NCI-H526 (cell line): ENCODE results near the gene EXOC2.
"Not testable (repeated sequence)": the region's sequence is repeated elsewhere in the genome, so short reads cannot be mapped to it uniquely, and the experiment has no call there.

Source experiments
- DNase-seq, 2 experiments: peaks; one replicate each; lab custom pipeline; 2025; lab: John Stamatoyannopoulos, UW

Gene EXOC2

DNA sequence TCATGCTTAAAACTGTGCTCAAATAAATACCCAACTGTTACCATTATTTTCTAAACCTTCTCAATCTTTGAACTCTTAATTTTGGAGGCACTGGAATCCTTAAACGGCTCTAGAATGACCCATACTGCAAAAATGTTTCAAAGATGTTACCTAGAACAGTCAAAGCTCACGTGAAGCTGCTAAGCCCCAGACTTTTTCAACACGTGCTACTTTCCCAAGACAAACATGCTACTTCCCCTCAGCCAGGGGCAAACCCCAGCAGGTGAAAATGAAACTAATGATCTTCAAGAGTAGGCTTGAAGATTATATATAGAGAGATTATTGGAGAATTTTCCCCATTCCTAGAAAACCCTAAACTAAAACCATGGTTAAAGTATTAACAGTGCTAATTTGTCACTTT lies 64.2 kb downstream of the EXOC2 start:
- no peak for DNase-seq

DNA sequence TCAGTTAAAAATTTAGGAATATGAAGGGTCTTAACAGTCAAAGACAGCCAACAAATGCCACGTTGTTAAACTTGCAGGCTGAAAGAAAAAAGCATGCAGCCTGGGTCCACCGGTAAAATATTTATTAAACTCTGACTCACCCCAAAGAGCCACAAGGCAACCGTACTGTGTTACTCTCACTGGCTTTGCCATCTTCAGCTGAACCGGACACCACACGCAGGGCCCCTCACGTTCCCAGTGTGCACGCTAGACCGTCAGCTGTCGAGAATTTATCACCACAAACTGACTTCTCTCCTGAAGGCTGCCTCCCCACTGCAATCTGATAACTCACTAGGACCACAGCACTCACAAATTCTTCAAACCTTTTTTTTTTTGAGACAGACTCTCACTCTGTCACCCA lies 66.7 kb downstream of the EXOC2 start:
- no peak for DNase-seq

DNA sequence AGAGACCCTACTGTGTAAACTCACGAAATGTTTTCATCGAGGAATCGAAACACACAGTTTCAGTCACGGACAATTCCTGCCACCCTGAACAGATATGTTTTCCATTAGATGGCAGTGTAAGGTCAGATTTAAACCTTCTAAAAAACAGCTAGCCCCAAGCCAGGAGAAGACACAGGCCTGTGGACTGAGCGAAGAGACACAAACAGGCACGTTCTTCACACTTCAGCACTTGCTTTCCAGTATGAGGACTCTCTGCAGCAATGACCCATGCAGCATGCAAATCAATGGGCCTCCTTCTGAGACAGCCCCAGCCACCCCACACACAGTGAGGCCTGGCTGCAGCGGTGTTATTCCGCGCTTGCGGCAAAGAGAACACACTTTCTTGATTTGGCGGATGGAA lies 68.0 kb downstream of the EXOC2 start:
- DNase-seq, result peak in 1 of 2 experiments; percentile 17

DNA sequence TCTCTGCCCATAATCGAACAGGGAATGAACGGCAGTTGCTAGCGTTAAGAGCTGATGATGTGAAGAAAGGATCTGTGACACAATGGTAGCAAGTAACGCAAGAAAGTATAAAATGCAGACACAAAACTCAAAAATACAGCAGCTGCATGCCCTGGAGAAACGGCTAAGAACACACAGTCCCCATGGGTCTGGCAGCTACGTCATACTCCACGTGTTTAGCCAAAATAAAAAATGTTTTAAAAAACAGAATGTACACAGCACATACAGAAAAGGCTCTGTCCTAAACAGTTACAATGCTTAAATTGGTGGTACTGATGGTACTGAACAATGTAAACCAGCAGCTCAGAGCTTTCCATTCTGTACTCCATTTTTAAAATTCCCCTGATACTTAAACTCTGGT lies 70.5 kb downstream of the EXOC2 start:
- no peak for DNase-seq

DNA sequence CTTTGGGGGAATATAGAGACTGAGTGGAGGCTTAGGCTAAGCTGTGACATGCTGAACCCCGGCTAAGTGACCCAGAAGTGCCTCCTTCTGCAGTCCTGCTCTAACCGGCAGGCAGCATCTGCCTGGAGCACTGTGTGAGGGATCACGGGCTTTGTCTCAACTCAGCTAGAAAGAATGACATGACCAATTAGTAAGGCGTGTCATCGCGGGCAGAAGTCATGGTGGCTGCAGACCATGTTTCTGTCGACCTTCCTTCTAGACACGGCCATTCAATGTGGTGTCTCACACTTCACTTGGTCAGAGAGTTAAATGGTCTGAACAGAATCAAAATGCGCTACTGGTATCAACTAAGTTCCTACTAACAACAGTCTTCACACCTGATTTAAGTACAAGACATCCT lies 71.0 kb downstream of the EXOC2 start:
- no peak for DNase-seq

DNA sequence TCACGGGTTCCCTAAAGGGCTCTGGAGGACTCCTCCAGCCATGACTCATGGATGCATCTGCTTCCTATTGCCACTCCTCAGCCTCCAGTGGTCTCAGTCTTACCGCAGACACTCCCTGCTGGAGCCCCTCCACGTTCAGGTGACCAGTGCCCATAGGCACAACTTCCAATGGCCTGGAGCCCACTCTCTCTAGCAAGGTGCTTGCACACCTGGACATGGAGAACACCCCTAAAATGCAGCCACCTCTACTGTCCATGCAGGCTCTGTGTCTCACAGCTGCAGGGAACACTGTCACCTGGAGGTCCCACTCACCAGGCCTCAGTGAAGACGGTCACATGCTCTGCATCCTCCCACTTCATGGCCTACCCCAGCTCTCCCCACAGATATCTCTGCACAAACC lies 72.0 kb downstream of the EXOC2 start:
- DNase-seq, result no peak

DNA sequence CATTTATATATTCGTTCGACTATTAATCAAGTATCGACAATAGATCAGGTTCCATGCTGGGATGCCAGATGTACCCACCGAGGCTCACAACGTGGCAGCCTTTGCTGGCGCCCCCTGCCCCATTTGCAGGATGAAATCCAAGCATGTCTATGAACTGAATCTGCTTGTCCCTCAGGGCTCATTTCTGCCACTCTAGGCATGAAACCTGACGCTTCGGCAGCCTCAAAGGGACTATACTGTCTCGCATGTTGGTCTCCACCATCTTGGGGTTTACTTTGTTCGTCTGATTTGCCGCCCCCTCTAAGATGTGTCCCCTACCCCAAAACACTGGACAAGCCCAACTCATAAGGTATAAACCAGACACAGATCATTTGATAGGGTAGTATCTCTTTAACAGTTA lies 72.8 kb downstream of the EXOC2 start:
- no peak for DNase-seq

DNA sequence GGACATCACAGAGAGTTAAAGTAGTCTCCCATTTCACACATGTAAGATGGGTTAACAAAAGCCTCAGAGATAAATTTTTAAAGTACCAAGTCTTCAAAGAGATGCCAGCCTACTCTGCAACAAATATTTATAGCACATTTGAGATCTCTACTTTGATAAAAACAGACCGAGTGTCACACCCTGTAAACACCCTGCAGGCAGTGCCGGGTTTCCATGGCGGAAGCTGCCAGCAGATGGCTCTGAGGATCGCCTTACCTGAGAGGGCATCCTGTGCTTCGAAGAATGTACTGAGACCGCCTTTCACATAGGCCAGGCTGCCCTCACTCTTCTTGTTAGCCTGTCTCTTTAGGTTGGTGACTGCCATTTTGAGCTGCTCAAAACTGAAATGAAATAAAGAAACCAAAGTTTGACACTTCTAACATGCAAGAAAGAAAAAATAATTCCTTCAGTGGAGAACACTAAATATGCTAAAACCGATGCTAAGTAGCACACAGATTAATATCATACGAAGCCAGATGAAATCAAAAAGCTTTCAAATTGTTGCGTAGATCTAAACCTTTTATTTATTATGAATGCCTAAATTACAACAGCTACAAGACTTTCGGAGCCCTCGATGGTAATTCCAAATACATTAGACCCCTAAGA lies 75.4 kb downstream of the EXOC2 start:
- peak; percentile 52 to 58 for DNase-seq

DNA sequence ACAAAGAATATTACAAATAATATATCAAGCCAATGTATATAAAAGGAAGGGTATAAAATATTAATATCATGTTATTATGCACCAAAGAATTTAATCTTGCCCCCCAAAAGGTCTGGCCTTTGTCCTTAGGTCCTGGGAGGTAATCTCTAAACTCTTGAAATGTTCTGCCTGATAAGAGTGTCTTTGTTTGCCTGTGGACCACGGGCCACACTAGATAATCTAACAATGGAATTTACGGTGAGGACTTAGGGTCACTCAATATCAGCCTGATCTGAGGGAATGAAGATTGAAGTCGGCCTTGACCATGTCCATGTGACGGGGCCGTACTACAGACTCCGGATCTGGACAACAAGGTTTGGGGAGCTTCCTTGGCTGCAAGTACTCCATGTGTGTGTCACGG lies 79.0 kb downstream of the EXOC2 start:
- DNase-seq, result no peak

DNA sequence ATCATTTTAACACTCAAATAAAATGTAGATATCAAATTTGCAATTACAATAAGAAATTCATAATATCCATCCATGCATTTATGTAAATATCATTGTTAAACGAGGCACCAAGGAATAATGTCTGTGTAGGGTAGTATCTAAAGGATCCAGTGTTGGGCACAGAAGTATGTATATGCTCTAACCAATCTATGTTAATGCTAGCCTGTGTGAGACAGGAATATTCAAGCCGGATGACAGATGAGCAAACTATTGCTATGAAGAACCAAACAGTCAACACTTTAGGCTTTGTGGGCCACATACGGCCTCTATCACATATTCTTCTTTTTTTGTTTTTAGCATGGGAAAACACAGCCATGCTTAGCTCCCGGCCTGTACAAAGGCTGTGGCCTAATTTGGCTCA lies 81.0 kb downstream of the EXOC2 start:
- no peak for DNase-seq

DNA sequence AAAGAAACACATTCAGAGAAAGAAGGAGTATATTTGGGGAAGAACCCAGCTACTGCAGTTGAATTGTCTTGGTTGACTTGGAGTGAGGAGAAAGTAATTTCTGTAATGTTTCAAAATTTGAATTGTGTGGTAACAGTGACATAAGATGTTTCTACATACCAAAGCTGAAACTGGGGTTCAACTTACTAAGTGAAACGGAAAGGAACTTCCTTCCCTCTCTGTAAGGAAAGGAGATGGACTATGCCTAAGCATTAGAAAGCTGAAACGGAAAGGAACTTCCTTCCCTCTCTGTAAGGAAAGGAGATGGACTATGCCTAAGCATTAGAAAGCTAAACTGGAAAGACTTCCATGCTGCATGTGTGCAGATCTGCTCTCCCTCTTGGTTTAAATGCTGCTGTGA lies 82.1 kb downstream of the EXOC2 start:
- no peak for DNase-seq

DNA sequence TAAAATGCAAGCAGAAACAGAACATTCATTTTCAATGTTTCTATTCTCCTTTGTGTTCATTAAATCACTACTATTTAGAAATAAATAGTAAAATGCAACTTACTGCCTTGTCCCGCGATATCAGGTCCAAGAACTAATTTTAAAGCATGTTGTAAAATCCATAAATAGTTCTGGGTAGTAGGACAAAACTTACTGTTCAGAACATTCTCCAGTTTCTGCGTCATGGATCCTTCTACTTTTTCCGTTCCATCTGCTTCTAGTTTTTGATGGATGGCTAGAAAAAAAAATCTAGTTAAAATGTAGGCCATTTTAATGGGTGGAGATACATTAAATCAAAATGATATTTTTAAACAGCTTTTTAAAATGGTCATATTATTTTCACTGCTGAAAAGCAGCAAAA lies 83.0 kb downstream of the EXOC2 start:
- no peak for DNase-seq

DNA sequence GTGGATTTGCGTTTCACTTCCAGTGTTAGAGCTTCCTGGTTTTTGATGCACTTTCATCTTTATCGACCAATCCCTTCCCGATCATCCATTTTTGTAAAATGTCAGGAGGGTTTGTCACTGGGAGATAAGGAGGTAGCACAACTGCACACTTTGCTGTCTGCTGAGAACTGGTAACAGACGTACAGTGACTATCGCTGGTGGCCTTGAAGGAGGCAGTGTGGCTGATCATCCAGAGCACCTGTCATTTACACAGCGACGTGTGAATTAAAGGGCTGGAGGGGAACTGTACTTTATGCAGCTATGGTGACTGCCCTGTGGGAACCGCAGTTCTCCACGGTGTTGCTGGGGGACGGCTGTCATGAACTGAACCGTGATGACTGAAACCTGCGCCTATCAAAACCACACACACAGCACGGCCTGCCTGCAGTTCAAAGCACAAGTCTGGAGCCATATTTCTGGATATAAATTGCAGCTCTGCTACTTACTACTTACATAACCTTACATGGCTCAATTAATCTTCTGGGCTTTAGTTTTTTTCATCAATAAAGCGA lies 86.0 kb downstream of the EXOC2 start:
- DNase-seq, result no peak

DNA sequence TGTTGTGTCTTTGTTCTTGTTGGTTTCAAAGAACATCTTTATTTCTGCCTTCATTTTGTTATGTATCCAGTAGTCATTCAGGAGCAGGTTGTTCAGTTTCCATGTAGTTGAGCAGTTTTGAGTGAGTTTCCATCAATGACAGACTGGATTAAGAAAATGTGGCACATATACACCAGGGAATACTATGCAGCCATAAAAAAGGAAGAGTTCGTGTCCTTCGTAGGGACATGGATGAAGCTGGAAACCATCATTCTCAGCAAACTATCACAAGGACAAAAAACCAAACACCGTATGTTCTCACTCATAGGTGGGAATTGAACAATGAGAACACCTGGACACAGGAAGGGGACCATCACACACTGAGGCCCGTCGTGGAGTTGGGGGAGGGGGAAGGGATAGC lies 87.0 kb downstream of the EXOC2 start:
- not testable (repeated sequence) for DNase-seq

DNA sequence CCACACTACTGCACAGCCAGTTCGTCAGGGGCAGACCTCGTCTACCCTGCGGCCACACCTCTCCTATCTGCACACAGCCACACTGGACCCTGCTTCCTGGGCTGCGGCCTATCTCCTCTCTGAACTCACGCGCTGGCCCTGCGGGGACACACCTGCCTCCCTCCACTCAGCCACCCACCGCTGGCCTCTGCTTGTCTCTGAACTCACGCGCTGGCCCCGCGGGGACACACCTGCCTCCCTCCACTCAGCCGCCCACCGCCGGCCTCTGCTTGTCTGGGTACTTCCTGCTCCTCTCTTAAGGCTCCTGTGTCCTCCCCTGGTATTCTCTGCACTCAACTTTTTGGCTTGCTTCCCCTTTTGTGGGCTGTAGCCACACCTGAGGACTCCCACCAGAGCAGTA lies 88.4 kb downstream of the EXOC2 start:
- no peak for DNase-seq

DNA sequence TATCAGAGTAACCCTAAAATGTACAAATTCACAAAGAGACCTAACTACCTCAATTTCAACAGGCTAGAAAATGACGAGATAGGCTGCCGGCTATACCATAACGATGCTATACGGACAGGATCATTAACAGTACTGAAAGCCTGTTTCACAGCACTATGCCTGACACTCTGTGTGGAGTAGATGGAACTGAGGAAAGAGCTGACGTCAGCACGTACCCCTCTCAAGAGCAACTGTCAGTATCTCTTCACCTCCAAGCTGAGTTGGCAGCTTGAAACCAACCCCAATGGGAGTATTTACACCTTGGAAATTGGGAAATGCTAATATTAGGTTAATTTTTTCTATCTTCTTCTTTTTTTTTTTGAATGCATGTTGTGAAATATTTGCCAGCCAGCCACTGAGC lies 89.7 kb downstream of the EXOC2 start:
- no peak for DNase-seq

DNA sequence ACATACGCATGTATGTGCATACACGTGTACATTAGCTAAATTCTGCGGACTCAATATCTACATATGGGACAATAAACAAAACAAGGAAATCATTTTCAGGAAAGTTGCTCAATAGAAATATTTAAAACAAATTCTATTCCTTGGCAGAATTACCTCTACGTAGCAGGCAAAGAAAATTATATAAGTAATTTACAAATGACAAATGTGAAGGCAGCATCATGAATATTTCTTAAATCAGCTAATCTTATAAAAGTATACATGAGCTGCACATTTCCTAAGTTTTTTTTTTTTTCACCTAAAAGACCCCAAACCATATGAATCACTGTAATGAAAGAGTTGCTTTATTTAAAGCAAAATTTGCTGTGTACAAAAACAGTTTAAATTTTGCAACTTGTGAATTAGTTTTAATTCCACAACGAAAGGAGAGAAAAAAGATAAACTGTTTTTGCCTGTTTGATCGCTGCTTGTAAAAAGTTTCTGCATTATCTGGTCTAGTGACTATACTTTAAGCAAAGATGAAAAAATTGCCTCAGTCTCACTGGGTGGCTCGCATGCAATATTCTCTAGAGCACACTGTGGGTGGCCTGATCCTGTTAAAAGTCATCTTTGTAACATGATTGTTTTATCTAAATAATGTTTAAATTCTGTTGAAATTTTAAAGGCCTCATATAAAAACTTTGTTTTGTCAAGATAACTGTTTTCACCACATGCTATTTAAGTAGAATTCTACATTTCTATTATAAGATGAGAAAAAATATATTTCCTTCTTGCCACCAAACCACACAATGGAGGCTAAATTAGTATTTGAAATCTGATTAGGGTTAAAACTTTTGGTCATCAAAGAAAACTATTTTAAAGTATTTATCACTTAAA lies 93.1 kb downstream of the EXOC2 start:
- DNase-seq, result no peak

DNA sequence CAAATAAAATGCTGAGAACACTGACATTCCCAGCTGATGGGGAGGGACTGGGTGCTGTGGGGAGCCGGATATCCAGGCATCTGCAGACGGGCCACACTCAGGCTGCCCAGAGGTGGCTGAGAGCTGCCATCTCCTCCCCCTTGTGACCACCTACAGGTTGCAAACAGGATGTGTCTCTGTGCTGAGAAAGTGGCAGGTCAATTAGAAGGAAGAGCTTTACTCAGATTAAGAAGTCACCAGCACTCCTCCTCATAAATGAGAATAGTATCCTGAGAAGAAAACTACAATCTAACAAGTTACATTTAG lies 99.1 kb downstream of the EXOC2 start:
- DNase-seq, result no peak

DNA sequence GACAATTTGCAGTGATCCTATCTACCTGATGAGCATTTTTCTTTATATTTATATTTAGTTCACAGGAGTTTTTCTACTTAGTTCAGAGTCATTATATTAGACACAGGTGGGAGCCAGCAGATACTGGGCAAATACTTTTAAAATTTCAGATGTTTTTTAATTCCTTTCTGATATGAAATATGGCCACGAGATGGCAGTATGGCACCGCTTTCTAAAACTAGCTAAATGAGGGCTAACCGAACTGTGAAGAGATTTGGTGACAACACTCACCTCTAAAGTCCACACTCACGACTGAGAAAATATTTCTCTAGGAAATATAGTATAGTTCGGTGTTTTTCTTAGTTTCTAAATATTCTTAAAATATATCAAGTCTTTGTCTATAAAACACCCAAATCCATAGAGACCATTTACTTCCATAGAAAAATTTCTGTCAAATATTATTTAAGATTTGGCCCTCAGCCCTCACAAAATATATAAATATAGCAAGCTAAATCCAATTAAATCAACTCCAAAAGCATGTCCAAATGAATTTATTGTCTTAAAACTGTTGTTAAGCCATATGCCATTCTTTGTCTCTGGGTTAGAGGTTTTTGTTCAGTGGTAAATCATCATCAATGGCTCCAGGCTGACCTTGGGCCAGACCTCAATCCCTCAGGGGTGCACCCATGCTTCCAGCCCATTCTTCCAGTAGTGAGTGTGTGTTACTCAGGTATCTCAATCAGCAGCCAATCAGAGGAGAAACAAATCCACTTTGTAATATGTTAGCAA lies 99.6 kb downstream of the EXOC2 start:
- DNase-seq, result peak; percentile 22 to 70

DNA sequence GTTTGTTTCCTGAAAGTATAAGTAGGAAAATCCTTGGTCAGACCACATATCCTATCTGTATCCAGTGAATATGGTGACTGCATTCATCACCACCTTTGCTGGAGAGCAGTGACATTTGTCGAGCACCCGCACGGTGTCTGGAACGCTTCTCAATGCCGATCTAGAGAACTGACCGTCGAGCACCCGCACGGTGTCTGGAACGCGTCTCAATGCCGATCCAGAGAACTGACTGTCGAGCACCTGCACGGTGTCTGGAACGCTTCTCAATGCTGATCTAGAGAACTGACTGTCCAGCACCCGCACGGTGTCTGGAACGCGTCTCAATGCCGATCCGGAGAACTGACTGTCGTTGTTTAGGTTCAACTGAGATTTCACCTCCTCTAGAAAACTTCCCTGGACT lies 103.8 kb downstream of the EXOC2 start:
- DNase-seq, result no peak

DNA sequence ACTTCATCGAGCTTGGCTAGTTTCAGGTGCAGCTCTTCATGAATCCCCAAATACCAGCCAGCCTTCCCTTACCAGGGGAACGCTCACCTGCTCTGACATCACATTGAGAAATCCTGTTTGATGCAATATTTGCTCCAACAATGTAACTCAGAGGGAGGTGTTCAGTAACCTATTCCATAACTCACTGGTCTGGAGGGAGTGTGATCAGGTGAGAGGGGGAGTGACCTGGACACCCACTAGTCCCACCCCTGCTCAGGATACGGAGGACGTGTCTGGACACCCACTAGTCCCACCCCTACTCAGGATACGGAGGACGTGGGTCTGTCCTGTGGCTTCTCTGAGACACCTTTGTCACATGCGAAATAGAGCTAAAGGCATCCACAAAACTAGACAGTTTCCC lies 106.4 kb downstream of the EXOC2 start:
- no peak for DNase-seq

DNA sequence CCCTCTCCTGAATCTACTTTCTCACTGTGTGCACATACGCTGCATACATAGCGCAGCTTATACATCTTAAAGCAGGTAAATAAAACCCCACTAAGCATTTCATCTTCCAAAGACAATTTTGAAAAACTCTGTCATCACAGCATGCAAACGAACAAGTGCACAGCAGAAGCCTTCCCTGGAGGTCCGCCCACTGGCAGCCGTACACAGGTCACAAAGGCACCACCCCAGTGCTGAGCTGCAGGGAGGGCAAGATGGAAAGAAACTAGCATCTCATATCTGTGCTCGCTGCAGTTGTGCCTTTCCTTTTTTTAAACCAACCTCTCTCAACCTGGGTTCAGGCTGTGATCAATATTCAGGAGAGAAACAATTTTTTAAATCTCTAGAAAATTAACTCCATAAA lies 109.3 kb downstream of the EXOC2 start:
- DNase-seq, result peak in 1 of 2 experiments; percentile 6

DNA sequence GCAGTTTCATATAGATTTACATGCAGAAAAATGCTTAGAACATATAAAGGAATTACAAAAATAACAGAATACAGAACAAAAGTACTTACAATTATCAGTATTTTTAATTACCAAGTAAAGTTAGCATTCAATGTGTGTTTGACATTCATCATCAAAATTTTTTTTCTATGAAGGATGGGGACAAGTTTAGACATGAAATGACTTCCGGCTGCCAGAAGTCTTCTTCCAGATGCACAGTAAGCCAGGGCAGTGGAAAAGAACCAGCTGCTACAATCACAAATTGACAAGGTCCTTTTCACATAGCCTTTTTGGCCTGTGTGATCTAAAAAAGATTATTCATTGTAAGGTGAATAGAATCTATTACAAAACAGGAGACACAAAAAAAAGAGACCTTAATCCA lies 109.8 kb downstream of the EXOC2 start:
- no peak for DNase-seq
